Endothelial cell of umbilical vein (primary cell): ENCODE results near the gene GRID1. TPM values are rescaled to one million over a fixed set of nuclear protein-coding genes. Genes with fewer than 3 reads are reported as not detected.

Source experiments
- BruUV-seq: library from RNA; stranded (reverse); fragments of 400-500 nt; replicated peaks from 2 replicates; lab custom pipeline; 2021; lab: Mats Ljungman, UMichigan
- CTCF ChIA-PET: fragments of 300-600, 350-600 bp; sonication (Branson Sonifier 250); formaldehyde crosslinking; loops from one replicate; lab custom pipeline; 2021; ENCODE audit warnings: antibody characterized with exemption, inconsistent platforms; lab: Charles Lee
- POLR2A ChIA-PET: fragments of 300-600, 350-600 bp; sonication (Branson Sonifier 250); formaldehyde crosslinking; loops from one replicate; lab custom pipeline; 2021; ENCODE audit warnings: antibody characterized with exemption, inconsistent platforms; lab: Charles Lee
- DNase-seq: peaks from one replicate; pipeline ENCODE4 v3.0.0-alpha.2; 2011; ENCODE audit warnings: low read depth, low spot score
- FAIRE-seq: peaks from 2 replicates; lab custom pipeline; 2011; peaks lifted over from hg19 to GRCh38; lab: Jason Lieb, UNC
- H2AFZ ChIP-seq: 2 replicates; pipeline ENCODE4 v1.6.0; 2012; ENCODE audit warnings: low read depth, low read length, control low read depth, inconsistent platforms
- H3K27ac ChIP-seq: 2 replicates; pipeline ENCODE4 v1.5.1; 2011; ENCODE audit warnings: low read depth, mild to moderate bottlenecking, control low read depth, low read length, moderate library complexity; ENCODE audit not compliant: insufficient read depth
- H3K27me3 ChIP-seq, 2 experiments: 2 replicates each; pipeline versions ENCODE4 v1.6.0 to v1.6.1; 2011; ENCODE audit warnings: low read length in 2 of 2, mixed read lengths in 1 of 2; ENCODE audit not compliant: control insufficient read depth in 2 of 2, insufficient read depth in 2 of 2
- H3K36me3 ChIP-seq, 2 experiments: 2 replicates in 1 of 2; 3 replicates in 1 of 2; pipeline ENCODE4 v1.5.1; 2011; ENCODE audit warnings: low read length in 2 of 2, mild to moderate bottlenecking in 1 of 2, moderate library complexity in 1 of 2; ENCODE audit not compliant: control insufficient read depth in 2 of 2, insufficient read depth in 2 of 2; ENCODE audit errors: extremely low read depth in 1 of 2
- H3K4me1 ChIP-seq: 3 replicates; pipeline ENCODE4 v1.5.1; 2011; ENCODE audit warnings: mild to moderate bottlenecking, low read length; ENCODE audit not compliant: control insufficient read depth, insufficient read depth; ENCODE audit errors: extremely low read depth
- H3K4me2 ChIP-seq: 2 replicates; pipeline ENCODE4 v1.6.1; 2011; ENCODE audit warnings: low read length, control low read depth, mixed read lengths; ENCODE audit not compliant: insufficient read depth
- H3K4me3 ChIP-seq, 3 experiments: fragments of 200-600 bp in 1 of 3; sonication (generic), shearing (Covaris generic) in 1 of 3; replicated peaks in 1 of 3; 2 replicates each; pipeline ENCODE4 v1.5.1; 2011 to 2016; ENCODE audit warnings: control low read depth in 3 of 3, low read length in 3 of 3, mild to moderate bottlenecking in 2 of 3, inconsistent platforms in 1 of 3, low read depth in 1 of 3, moderate library complexity in 1 of 3; ENCODE audit not compliant: insufficient read depth in 1 of 3
- H3K79me2 ChIP-seq: 2 replicates; pipeline ENCODE4 v1.6.0; 2012; ENCODE audit warnings: low read length, inconsistent platforms; ENCODE audit not compliant: control insufficient read depth, insufficient read depth
- H3K9ac ChIP-seq: replicated peaks from 2 replicates; pipeline ENCODE3; 2011; ENCODE audit warnings: low read length, control low read depth; ENCODE audit not compliant: insufficient read depth; ENCODE audit errors: extremely low read depth
- H3K9me1 ChIP-seq: replicated peaks from 3 replicates; pipeline ENCODE4 v1.6.0; 2011; ENCODE audit warnings: mild to moderate bottlenecking, low read length; ENCODE audit not compliant: control insufficient read depth, insufficient read depth; ENCODE audit errors: extremely low read depth
- H3K9me3 ChIP-seq: replicated peaks from 2 replicates; pipeline ENCODE4 v1.5.1; 2012; ENCODE audit warnings: low read length, inconsistent platforms; ENCODE audit not compliant: control insufficient read depth, insufficient read depth
- H4K20me1 ChIP-seq: replicated peaks from 2 replicates; pipeline ENCODE3; 2011; ENCODE audit warnings: mild to moderate bottlenecking, low read length; ENCODE audit not compliant: control insufficient read depth, insufficient read depth; ENCODE audit errors: extremely low read depth
- CTCF ChIP-seq, 2 donors: IDR thresholded peaks; 1 replicate in 1 of 2; 2 replicates in 1 of 2; pipeline ENCODE4 v1.5.1; 2011; ENCODE audit warnings: low read length in 2 of 2, mild to moderate bottlenecking in 2 of 2, moderate library complexity in 2 of 2, control low read depth in 1 of 2, inconsistent platforms in 1 of 2, low read depth in 1 of 2; ENCODE audit not compliant: insufficient read depth in 1 of 2; ENCODE audit errors: extremely low read depth in 1 of 2
- EZH2 ChIP-seq: IDR thresholded peaks from 2 replicates; pipeline ENCODE4 v1.6.1; 2012; ENCODE audit warnings: borderline replicate concordance, low read depth, mild to moderate bottlenecking, moderate library complexity, low read length, inconsistent platforms; ENCODE audit not compliant: severe bottlenecking
- GATA2 ChIP-seq: IDR thresholded peaks from 2 replicates; pipeline ENCODE4 v1.7.0; 2011; ENCODE audit warnings: low read depth, mild to moderate bottlenecking, moderate library complexity, mixed read lengths, low read length; ENCODE audit not compliant: insufficient read length, insufficient read depth
- MAX ChIP-seq: IDR thresholded peaks from 2 replicates; pipeline ENCODE4 v1.6.1; 2011; ENCODE audit not compliant: insufficient read depth, insufficient read length
- MYC ChIP-seq: IDR thresholded peaks from one replicate; pipeline ENCODE4 v1.6.1; 2011; ENCODE audit warnings: mild to moderate bottlenecking, low read depth, low read length
- POLR2A ChIP-seq: IDR thresholded peaks from 2 replicates; pipeline ENCODE4 v1.6.1; 2012; ENCODE audit warnings: low read depth, mild to moderate bottlenecking, control low read depth, low read length
- POLR2AphosphoS5 ChIP-seq: IDR thresholded peaks from 2 replicates; pipeline ENCODE4 v1.6.1; 2012; ENCODE audit warnings: low read depth, mild to moderate bottlenecking, control low read depth, low read length, moderate library complexity; ENCODE audit not compliant: insufficient read depth
- dilution Hi-C: fragments of 300-500 bp; cut with MboI; formaldehyde crosslinking; loops from one replicate; pipeline ENCODE4 v1.15.0; 2019; ENCODE audit warnings: low sequenced_read_pairs; ENCODE audit not compliant: extremely low pct_ligation_motif_present
- intact Hi-C: fragments of 100-400 bp; cut with micrococcal nuclease; formaldehyde crosslinking; loops from one replicate; pipeline ENCODE4 v1.10.0; 2022
- polyA plus RNA-seq, 4 experiments: library from polyadenylated mRNA; depleted of rRNA in 3 of 4; stranded (reverse) in 3 of 4; unstranded in 1 of 4; fragments of >200 nt; gene quantifications; 2 replicates each; pipeline versions ENCODE4 v1.2.1 to v1.2.3, GENCODE V29; 2011 to 2012; ENCODE audit warnings: missing spikeins in 1 of 4
- total RNA-seq: library from RNA; stranded (reverse); gene quantifications from 2 replicates; pipeline ENCODE4 v1.2.3, GENCODE V29; 2021

GRID1 gene
- total and polyA plus RNA-seq, 2 donors (not counting 3 experiments of a cell fraction or from before 2014, with no cell fraction given) = not detected

- H3K9me3 ChIP-seq = no peaks in the 10 kb centered on the region
- H3K9me1 ChIP-seq = no peaks in the 10 kb centered on the region
- intact Hi-C loops (no loop called here), dilution Hi-C loops (no loop called here)
- H3K4me2 ChIP-seq = no peak overlapping the region
- ChIA-PET CTCF (no interaction called here), POLR2A (no interaction called here)
- no peak overlapping the region for H3K4me3 ChIP-seq
- FAIRE-seq (no peak), DNase-seq (no peak)
- H3K79me2 ChIP-seq = no peaks in the 10 kb centered on the region
- H3K4me1 ChIP-seq = peaks cover 27% of the 10 kb centered on the region
- no peak overlapping the region for H3K9ac ChIP-seq
- BruUV-seq = no TSS peak
- no peaks in the 10 kb centered on the region for H3K27me3 ChIP-seq
- H2AFZ ChIP-seq = no peak overlapping the region
- H3K27ac ChIP-seq = no peak overlapping the region
- H4K20me1 ChIP-seq = no peaks in the 10 kb centered on the region
- no peaks in the 10 kb centered on the region for H3K36me3 ChIP-seq
- TF ChIP-seq GATA2 (no peak), CTCF (IDR thresholded peaks at IDR 0.05; ENCODE audit: extremely low read depth in 1 of 2, insufficient read depth in 1 of 2, low read depth in 1 of 2, low read length in 2 of 2) (no peak), EZH2 (no peak), MAX (no peak)
These were observed 727.8 kb downstream of the GRID1 start for GRCh38 chr10:85638797-85639196.

GRCh38 chr10:85635650-85636049 is 730.9 kb downstream of the GRID1 start:
- Histone ChIP-seq H3K4me2 (no peak overlapping the region), H3K9me1 (no peaks in the 10 kb centered on the region), H3K9ac (no peak overlapping the region), H3K9me3 (no peaks in the 10 kb centered on the region), H3K27me3 (no peaks in the 10 kb centered on the region), H3K4me3 (no peak overlapping the region), H3K4me1 (no peaks in the 10 kb centered on the region), H2AFZ (no peak overlapping the region), H4K20me1 (no peaks in the 10 kb centered on the region), H3K79me2 (no peaks in the 10 kb centered on the region), H3K27ac (no peak overlapping the region), H3K36me3 (no peaks in the 10 kb centered on the region)
- CTCF ChIA-PET = no interaction called here
- dilution Hi-C loops = no loop called here
- no TSS peak for BruUV-seq
- FAIRE-seq (no peak), DNase-seq (no peak)
- TF ChIP-seq POLR2A (no peak), GATA2 (no peak), MYC (no peak), POLR2AphosphoS5 (no peak)
- POLR2A ChIA-PET = no interaction called here
- intact Hi-C loops = no loop called here
